NCI-H774 (cell line): ENCODE measurements around the gene WDR6.
A peak's percentile ranks its signal among the peaks of the same experiment; 100 is the strongest.

ENCODE experiments used
- DNase-seq: peaks from one replicate; lab custom pipeline; 2025; lab: John Stamatoyannopoulos, UW

The WDR6 gene

DNA sequence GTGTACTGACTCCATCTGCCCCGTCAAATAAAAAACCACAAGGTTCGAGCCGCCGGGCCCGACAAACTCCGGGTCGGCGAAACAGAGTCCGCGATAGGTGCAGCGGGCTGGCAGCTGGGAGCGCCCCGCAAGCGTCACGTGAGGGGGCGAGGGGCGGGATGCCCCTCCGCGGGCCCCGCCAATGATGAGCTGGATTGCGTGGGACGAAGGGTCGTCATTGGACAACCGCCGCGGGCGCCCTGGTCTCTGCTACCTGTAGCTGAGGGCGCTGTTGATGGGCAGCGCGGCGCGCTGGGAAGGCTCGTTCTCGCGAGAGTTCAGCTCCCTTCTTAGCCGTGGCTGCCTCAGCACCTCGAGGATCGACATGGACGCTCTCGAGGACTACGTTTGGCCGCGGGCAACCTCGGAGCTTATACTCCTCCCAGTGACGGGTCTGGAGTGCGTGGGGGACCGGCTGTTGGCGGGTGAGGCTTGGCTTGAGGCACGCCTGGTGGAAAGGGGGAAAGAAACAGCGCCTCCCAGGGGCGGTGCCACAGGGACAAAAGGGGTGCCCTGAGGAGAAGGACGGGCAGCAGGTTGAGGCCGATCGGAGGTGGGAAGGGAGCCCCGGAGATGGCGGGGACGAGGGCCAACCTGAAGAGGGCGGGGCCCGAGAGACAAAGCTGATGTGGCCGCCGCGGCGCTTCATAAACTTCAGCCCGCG is at the start of gene WDR6:
Gene WDR6, plus strand, starts transcription at position 324 of the 703 bp plus-strand sequence. Its CDS starts 41 bp downstream, at position 365.
- peak; percentile 88 for DNase-seq

DNA sequence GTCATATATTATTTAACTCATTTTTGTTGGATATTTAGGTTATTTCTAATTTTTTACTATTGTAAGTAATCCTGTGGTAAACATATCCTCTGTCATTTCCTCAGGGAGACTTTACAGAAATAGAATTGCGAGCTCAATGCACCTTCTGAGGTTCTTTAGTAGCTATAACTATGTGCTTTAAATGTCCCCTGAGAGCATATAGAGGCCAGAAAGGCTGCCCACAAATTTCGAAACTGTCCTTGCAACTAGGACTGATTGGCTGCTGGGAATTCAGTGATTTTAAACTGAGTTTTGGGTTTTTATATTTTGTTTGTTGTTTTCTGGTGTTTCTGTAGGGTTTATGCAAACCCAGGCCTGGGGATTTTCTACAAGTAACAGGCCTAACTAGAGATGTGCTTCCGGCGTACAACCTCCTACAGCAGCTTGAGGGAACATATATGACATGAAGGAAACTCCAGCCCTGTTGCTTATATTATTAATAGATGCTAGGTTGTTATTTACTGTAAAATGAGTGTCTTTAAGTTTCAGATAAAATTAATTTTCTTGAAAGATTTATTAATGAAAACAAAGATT is 46.3 kb upstream of the WDR6 start:
- no peak for DNase-seq

GRCh38 chr3:48962340-48962739 is 44.9 kb upstream of the WDR6 start:
- no peak for DNase-seq

DNA sequence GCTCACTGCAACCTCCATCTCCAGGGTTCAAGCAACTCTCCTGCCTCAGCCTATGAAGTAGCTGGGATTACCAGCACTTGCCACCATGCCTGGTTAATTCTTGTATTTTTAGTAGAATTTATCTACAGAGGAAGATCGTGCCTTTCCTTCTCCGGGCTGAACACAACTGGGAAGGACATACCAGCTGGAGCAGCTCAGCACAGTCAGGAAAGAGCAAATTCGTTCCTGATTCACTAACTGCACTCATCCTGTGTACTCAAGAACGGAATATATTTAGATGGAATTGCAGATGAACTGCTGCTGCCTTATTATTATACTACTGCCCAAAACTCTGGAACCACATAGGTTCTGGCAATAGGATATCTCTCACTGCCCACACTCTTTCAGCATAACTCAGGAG is 44.3 kb upstream of the WDR6 start:
- no peak for DNase-seq

- DNase-seq = no peak
These were observed 43.6 kb upstream of the WDR6 start for GRCh38 chr3:48963591-48963990.

DNA sequence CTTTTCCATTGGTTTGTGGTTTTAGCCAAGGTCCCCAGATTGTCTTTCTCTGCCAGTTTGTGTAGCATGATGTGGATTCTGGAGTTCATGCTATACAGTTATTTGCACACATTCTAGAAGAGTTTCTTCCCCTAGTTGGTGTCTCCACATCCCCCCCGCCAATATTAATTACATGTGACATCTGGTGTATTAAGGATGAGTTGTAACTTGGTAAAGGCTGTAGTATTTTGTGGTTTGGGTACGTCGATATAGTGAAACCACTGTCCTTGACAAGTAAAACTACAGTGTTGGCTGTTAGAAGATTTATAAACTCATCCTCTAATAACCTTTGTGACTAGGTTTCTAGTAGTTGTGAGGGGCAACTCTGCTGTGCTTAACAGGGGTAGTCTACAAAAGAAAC is 40.8 kb upstream of the WDR6 start:
- DNase-seq = no peak

DNA sequence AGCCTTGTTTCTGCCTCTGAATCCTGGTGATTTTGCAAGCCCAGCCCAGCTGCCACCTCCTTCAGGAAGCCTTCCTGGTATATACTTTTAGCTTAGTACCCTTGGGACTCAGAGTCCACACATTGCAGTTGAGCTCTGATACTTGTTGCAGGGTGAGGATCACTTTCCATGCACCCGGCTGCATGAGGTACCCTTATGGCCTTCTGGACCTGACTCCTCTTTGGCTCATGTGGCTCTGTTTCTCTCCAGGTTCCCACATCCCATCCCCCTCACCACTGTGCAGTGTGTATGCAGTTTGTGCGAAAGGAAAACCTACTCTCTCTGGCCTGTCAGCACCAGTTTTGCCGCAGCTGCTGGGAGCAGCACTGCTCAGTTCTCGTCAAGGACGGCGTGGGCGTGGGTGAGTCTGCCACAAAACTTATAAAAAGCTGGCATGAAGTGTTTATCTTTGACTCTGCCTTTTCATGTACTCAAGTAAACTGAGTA is 40.3 kb upstream of the WDR6 start:
- DNase-seq = no peak

GRCh38 chr3:48970586-48970985 is 36.6 kb upstream of the WDR6 start:
- DNase-seq = no peak

DNA sequence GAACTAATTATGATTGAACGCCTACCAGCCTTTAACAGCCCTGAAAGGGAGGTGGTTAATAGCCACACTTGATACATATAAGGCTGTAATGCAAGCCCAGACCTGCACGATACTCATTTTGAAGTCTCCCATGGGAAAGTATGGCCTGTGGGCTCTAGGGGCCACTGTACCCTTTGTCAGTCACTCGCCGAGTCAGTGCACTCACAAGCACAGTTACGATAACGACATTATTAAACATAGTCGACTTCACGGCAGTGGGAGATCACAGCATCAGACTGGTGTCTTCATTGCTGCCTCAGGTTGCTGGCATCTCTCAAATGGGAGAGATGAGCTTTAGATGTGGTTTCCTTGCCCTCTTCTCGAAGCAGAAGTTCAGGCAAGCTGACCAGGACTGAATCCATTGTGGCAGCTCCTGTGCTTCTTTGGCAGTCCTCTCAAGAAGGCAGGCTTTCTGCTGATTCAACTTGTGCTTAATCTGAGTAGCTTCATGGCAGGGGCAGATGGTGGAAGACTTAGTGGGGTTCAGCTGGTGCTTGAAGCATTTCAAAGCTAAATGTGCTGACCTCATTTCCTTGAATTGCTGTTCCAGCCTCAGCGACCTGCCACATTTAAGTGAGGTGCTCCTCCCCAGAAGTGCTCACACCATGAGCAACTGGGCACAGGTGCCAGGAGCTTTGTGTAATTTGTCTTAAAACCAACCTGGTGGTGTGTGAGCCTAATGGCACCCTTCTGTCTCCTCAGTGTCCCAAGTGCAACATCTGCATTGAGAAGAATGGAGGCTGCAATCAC is 32.9 kb upstream of the WDR6 start:
- no peak for DNase-seq

- no peak for DNase-seq
These were observed 27.7 kb upstream of the WDR6 start for GRCh38 chr3:48979451-48979850.

DNA sequence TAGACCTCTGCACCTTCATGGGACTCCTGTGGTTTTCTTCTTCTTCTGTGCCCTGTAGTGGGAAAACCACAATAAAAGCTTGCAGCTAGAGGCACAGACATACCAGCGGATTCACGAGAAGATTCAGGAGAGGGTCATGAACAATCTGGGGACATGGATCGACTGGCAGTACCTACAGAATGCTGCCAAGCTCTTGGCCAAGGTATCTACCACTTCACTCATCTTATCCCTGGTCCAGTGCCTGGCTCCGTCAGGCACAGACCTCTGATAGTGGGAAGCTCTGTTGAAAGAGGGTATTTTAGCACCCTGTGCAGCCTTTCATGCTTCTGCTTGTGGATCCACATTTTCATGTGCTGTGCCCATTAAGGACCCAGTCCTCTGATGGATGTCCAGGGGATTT is 26.9 kb upstream of the WDR6 start:
- DNase-seq = no peak

DNA sequence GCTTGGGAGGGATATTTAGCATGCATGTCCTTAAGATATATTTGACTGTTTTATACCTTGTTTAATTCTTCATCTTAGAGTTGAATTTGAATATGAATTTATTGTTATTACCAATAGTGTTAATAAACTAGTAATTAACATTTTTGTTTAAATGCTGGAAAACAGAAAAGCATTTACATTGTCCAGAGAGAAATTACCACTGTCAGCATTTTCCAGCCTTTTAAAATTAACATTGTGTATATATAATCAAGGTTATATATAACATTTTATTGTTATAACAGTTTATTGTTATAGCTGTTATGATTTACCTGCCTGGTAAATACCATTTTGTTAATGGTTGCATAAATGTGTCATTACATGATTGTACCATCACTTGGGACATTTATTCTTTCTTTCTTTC is 25.2 kb upstream of the WDR6 start:
- no peak for DNase-seq

DNA sequence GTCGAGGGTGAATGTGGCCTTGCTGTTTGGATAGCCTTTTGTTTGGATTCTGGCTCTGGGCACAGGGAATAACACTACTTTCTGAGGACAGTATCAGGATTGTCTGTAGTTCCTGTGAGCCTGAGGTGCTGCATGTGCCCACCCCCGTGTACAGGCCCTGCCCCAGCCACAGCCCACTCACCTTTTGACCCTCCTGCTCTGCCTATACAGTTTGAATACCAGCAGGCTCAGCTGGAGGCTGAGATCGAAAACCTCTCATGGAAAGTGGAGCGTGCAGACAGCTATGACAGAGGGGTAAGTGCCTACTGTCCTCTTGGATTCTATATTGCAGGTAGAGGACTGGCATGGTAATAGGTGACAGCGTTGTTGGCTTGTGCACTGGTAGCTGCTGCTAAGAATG is 24.5 kb upstream of the WDR6 start:
- no peak for DNase-seq

GRCh38 chr3:48983096-48983495 is 24.1 kb upstream of the WDR6 start:
- DNase-seq = no peak

DNA sequence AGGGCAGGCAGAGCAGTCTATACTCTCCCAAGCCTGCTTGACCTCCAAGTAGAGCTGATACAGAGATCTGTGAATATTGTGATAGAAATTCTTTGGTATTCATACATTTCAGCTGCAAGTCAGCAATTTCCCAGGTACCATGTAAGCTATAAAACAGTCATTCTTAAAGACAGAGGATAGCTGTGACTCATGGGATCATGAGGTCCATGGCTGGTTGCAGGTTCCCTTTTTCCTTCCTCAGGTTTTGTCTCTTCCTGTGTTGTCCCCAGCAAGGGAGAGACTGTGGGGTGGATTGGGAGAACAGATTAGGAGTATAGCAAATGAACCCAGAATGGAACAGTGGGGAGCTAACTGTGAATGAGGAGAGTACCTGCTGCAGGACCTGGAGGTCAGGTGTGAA is 22.5 kb upstream of the WDR6 start:
- no peak for DNase-seq

DNA sequence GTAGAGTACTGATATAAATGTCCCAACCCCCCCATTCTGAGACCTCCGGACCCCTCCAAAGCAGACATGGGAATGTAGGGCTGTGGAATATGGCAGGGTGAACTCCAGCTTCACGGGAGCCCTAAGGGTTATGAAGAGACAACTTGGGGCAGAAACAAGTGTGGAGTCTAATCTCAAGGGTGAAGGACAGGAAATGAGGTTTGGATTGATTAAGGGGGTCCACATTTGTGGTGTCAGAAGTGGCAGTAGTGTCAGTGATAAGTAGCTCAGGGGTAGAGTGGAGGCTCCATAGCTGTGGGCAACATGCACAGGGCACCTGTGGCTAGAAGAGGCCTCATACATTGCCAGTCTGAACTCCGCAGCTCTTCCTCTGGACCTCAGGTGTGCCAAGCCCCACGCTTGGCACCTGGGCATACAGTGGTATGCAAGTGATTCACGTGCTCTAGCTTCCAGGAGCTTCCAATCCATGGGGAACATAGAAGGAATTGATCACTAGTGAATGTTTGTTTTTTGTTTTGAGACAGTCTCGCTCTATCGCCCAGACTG is 21.3 kb upstream of the WDR6 start:
- DNase-seq = no peak

GRCh38 chr3:48989126-48989795 is 17.9 kb upstream of the WDR6 start:
- DNase-seq = no peak

DNA sequence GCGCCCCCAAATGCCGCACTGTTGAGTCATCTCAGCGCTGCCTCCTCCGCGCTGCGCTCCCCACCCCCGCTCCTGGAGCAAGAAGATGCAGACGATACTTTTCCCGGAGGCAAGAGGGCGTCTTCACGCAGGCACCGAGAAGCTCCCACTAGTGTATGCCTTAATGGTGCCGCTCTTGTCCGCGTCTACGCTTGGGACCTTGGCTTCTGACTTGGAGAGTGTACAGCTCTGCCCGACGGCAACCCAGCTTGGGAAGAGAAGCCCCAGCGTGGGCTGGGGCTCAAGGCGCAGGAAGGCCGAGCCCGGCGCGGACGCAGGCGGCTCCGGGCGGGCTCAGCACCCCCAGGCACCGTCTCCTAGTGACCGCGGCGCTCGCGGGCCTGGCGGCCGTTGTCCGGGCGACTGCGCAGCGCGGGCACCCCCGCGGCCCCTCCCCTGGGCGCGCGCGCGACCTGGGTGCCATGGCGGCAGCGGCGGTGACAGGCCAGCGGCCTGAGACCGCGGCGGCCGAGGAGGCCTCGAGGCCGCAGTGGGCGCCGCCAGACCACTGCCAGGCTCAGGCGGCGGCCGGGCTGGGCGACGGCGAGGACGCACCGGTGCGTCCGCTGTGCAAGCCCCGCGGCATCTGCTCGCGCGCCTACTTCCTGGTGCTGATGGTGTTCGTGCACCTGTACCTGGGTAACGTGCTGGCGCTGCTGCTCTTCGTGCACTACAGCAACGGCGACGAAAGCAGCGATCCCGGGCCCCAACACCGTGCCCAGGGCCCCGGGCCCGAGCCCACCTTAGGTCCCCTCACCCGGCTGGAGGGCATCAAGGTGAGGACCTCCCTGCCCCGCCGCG is 17.2 kb upstream of the WDR6 start, which contains the start of gene P4HTM:
Gene P4HTM, plus strand, starts transcription at position 446 of the 840 bp plus-strand sequence. Its CDS starts 16 bp downstream, at position 462.
- DNase-seq = peak; percentile 23

GRCh38 chr3:48990636-48991469 is 16.3 kb upstream of the WDR6 start:
- no peak for DNase-seq

- DNase-seq = no peak
These were observed 15.2 kb upstream of the WDR6 start for GRCh38 chr3:48991851-48992545.
